HepG2 (cell line): ENCODE results near the gene NFILZ. TPM values are rescaled to one million over a fixed set of nuclear protein-coding genes. Genes with fewer than 3 reads are reported as not detected.

Experiments
- CSRNP1 ChIP-seq: sonication (generic); formaldehyde crosslinking; IDR thresholded peaks from 2 replicates; pipeline ENCODE4 v1.8.1; 2023; ENCODE audit warnings: mild to moderate bottlenecking, missing genetic modification reagents
- ELF3 ChIP-seq: IDR thresholded peaks from 2 replicates; pipeline ENCODE4 v1.6.1; 2016; ENCODE audit warnings: missing genetic modification reagents, missing compliant biosample characterization
- FOSL2 ChIP-seq: sonication (generic); formaldehyde crosslinking; IDR thresholded peaks from 2 replicates; pipeline ENCODE4 v1.4.0; 2020; ENCODE audit warnings: missing genetic modification reagents
- KDM2A ChIP-seq: sonication (generic); formaldehyde crosslinking; IDR thresholded peaks from 2 replicates; pipeline ENCODE4 v1.4.0; 2020; ENCODE audit warnings: low read depth, missing genetic modification reagents, borderline replicate concordance
- KLF16 ChIP-seq, 2 experiments: sonication (generic) in 1 of 2; formaldehyde crosslinking in 1 of 2; IDR thresholded peaks; 2 replicates each; pipeline versions ENCODE4 v1.6.1 to v1.8.0; 2016 to 2023; ENCODE audit warnings: missing genetic modification reagents in 2 of 2, missing compliant biosample characterization in 1 of 2
- PITX1 ChIP-seq: sonication (generic); formaldehyde crosslinking; IDR thresholded peaks from 2 replicates; pipeline ENCODE4 v1.5.1; 2020; ENCODE audit warnings: mild to moderate bottlenecking, missing genetic modification reagents
- RAD21 ChIP-seq: fragments of 450-650 bp; formaldehyde crosslinking; IDR thresholded peaks from 2 replicates; pipeline ENCODE4 v1.5.0; 2020; ENCODE audit warnings: mild to moderate bottlenecking
- REPIN1 ChIP-seq: sonication (generic); formaldehyde crosslinking; IDR thresholded peaks from 2 replicates; pipeline ENCODE4 v1.8.0; 2022; ENCODE audit warnings: missing genetic modification reagents, low read depth, mild to moderate bottlenecking, borderline replicate concordance
- SIN3B ChIP-seq: fragments of 150-350 bp; IDR thresholded peaks from 2 replicates; pipeline ENCODE4 v1.6.1; 2014; ENCODE audit warnings: low read length
- SOX13 ChIP-seq, 3 experiments: fragments of 450-650 bp in 1 of 3; sonication (generic) in 1 of 3; formaldehyde crosslinking in 1 of 3; IDR thresholded peaks in 2 of 3; conservative IDR thresholded peaks in 1 of 3; 2 replicates each; pipeline versions ENCODE4 v1.5.0 to v1.6.1; 2016 to 2020; ENCODE audit warnings: antibody characterized with exemption in 1 of 3, mild to moderate bottlenecking in 1 of 3, missing compliant biosample characterization in 1 of 3, missing genetic modification reagents in 1 of 3, moderate library complexity in 1 of 3
- SOX5 ChIP-seq: IDR thresholded peaks from 2 replicates; pipeline ENCODE4 v1.6.1; 2016; ENCODE audit warnings: borderline replicate concordance
- SSRP1 ChIP-seq: IDR thresholded peaks from 2 replicates; pipeline ENCODE4 v1.6.1; 2016; ENCODE audit warnings: control low read depth
- STAG1 ChIP-seq: sonication (generic); formaldehyde crosslinking; IDR thresholded peaks from 2 replicates; pipeline ENCODE4 v1.4.0; 2020; ENCODE audit warnings: missing genetic modification reagents
- TEAD3 ChIP-seq: optimal IDR thresholded peaks from 2 replicates; pipeline ENCODE3; 2016; ENCODE audit warnings: borderline replicate concordance
- XRCC5 ChIP-seq: fragments of 200-400 bp; formaldehyde crosslinking; optimal IDR thresholded peaks from 2 replicates; pipeline ENCODE3; 2017; ENCODE audit warnings: mild to moderate bottlenecking, low read length
- ZMYM3 ChIP-seq: sonication (generic); formaldehyde crosslinking; IDR thresholded peaks from 2 replicates; pipeline ENCODE4 v1.5.1; 2020; ENCODE audit warnings: mild to moderate bottlenecking, missing genetic modification reagents
- ZNF24 ChIP-seq: fragments of 450-650 bp; IDR thresholded peaks from 2 replicates; pipeline ENCODE4 v1.6.1; 2017; ENCODE audit warnings: antibody characterized with exemption, mild to moderate bottlenecking
- ZNF629 ChIP-seq: sonication (generic); formaldehyde crosslinking; conservative IDR thresholded peaks from 2 replicates; pipeline ENCODE4 v1.5.0; 2020; ENCODE audit warnings: missing genetic modification reagents
- ZNF652 ChIP-seq: IDR thresholded peaks from 2 replicates; pipeline ENCODE4 v1.6.1; 2016; ENCODE audit warnings: low read depth, borderline replicate concordance
- polyA plus RNA-seq, 8 experiments: library from polyadenylated mRNA; depleted of rRNA in 3 of 8; stranded (reverse) in 7 of 8; unstranded in 1 of 8; fragments of >200 nt; fragmentation: Illumina TruSeq in 4 of 8; extraction: Trizol in 4 of 8; gene quantifications; 2 replicates each; pipeline versions ENCODE4 v1.2.1 to v1.2.3, GENCODE V29; 2011 to 2016; ENCODE audit warnings: low read depth in 4 of 8, missing spikeins in 1 of 8, mixed read lengths in 1 of 8; ENCODE audit not compliant: insufficient read depth in 1 of 8
- total RNA-seq, 5 experiments: library from RNA; depleted of rRNA; stranded (reverse); fragments of >200 nt; fragmentation: Illumina TruSeq; extraction: Trizol; gene quantifications; 2 replicates each; pipeline ENCODE4 v1.2.3, GENCODE V29; 2016; ENCODE audit warnings: low read depth in 1 of 5
- TF ChIP-seq, protein P1 (sequence below): sonication (generic); formaldehyde crosslinking; conservative IDR thresholded peaks from 2 replicates; pipeline ENCODE4 v1.8.0; 2022; ENCODE audit warnings: low read depth, missing genetic modification reagents
- TF ChIP-seq, protein P2 (sequence below): sonication (generic); formaldehyde crosslinking; IDR thresholded peaks from 2 replicates; pipeline ENCODE4 v1.5.0; 2020; ENCODE audit warnings: mild to moderate bottlenecking, missing genetic modification reagents, moderate library complexity
- TF ChIP-seq, protein P3 (sequence below): sonication (generic); formaldehyde crosslinking; IDR thresholded peaks from 2 replicates; pipeline ENCODE4 v1.4.0; 2020; ENCODE audit warnings: missing genetic modification reagents

NFILZ gene
- total and polyA plus RNA-seq, 2 of the 13 experiments (the other 11 are each of a cell fraction or from before 2014, with no cell fraction given), result not detected

- TF ChIP-seq ZMYM3, result peak; percentile 13
- TF ChIP-seq ZNF652, result no peak
- TF ChIP-seq, protein P1, sequence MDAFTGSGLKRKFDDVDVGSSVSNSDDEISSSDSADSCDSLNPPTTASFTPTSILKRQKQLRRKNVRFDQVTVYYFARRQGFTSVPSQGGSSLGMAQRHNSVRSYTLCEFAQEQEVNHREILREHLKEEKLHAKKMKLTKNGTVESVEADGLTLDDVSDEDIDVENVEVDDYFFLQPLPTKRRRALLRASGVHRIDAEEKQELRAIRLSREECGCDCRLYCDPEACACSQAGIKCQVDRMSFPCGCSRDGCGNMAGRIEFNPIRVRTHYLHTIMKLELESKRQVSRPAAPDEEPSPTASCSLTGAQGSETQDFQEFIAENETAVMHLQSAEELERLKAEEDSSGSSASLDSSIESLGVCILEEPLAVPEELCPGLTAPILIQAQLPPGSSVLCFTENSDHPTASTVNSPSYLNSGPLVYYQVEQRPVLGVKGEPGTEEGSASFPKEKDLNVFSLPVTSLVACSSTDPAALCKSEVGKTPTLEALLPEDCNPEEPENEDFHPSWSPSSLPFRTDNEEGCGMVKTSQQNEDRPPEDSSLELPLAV, result no peak
- TF ChIP-seq STAG1 (CRISPR knock-in tag), result peak; percentile 79
- peak; percentile 27; the same call in 1 of the 2 replicates for TF ChIP-seq ELF3
- peak; percentile 75; the same call in 1 of the 2 replicates for TF ChIP-seq ZNF24
- TF ChIP-seq, protein P2, sequence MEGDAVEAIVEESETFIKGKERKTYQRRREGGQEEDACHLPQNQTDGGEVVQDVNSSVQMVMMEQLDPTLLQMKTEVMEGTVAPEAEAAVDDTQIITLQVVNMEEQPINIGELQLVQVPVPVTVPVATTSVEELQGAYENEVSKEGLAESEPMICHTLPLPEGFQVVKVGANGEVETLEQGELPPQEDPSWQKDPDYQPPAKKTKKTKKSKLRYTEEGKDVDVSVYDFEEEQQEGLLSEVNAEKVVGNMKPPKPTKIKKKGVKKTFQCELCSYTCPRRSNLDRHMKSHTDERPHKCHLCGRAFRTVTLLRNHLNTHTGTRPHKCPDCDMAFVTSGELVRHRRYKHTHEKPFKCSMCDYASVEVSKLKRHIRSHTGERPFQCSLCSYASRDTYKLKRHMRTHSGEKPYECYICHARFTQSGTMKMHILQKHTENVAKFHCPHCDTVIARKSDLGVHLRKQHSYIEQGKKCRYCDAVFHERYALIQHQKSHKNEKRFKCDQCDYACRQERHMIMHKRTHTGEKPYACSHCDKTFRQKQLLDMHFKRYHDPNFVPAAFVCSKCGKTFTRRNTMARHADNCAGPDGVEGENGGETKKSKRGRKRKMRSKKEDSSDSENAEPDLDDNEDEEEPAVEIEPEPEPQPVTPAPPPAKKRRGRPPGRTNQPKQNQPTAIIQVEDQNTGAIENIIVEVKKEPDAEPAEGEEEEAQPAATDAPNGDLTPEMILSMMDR (CRISPR knock-in tag), result peak; percentile 86
- TF ChIP-seq SOX5 (CRISPR knock-in tag), result peak; percentile 23; the same call in 1 of the 2 replicates
- peak; percentile 73 for TF ChIP-seq RAD21
- 0 out of 2 replicates have a peak, but pooled peaks have one; percentile 29 for TF ChIP-seq PITX1 (CRISPR knock-in tag)
- TF ChIP-seq CSRNP1 (CRISPR knock-in tag), result no peak
- peak; percentile 50; the same call in 1 of the 2 replicates for TF ChIP-seq ZNF629 (CRISPR knock-in tag)
- TF ChIP-seq SSRP1, result 0 out of 2 replicates have a peak, but pooled peaks have one; percentile 30
- TF ChIP-seq FOSL2, result peak; percentile 42
- TF ChIP-seq SIN3B, result no peak
- no peak for TF ChIP-seq KLF16 (CRISPR knock-in tag; IDR thresholded peaks at IDR 0.05)
- TF ChIP-seq, protein P3, sequence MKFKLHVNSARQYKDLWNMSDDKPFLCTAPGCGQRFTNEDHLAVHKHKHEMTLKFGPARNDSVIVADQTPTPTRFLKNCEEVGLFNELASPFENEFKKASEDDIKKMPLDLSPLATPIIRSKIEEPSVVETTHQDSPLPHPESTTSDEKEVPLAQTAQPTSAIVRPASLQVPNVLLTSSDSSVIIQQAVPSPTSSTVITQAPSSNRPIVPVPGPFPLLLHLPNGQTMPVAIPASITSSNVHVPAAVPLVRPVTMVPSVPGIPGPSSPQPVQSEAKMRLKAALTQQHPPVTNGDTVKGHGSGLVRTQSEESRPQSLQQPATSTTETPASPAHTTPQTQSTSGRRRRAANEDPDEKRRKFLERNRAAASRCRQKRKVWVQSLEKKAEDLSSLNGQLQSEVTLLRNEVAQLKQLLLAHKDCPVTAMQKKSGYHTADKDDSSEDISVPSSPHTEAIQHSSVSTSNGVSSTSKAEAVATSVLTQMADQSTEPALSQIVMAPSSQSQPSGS (CRISPR knock-in tag), result 0 out of 2 replicates have a peak, but pooled peaks have one; percentile 39
- 0 out of 2 replicates have a peak, but pooled peaks have one; percentile 41 for TF ChIP-seq REPIN1 (CRISPR knock-in tag)
- TF ChIP-seq TEAD3 (CRISPR knock-in tag), result peak; percentile 20
- TF ChIP-seq XRCC5, result peak; percentile 78
- TF ChIP-seq SOX13 (IDR thresholded peaks at IDR 0.05), result no peak
- peak in 1 of 2 experiments; percentile 21; a peak in 1 of 4 replicates for TF ChIP-seq SOX13 (CRISPR knock-in tag; conservative IDR thresholded peaks at IDR 0.05 in 1 of 2, IDR thresholded peaks at IDR 0.05 in 1 of 2)
- TF ChIP-seq KDM2A (CRISPR knock-in tag), result peak; percentile 24; the same call in 1 of the 2 replicates
These were observed 14.4 kb upstream of the NFILZ start (continued) for GRCh38 chr19:8615813-8616596.
